GM12873 (cell line): Measurements from ENCODE around the gene SP100.

Experiments used
- TF ChIP-seq, protein P1 (sequence below): IDR thresholded peaks from 2 replicates; pipeline ENCODE4 v1.5.1; 2012; ENCODE audit warnings: low read depth, mild to moderate bottlenecking, moderate library complexity, low read length, control low read depth; ENCODE audit not compliant: insufficient read depth; ENCODE audit errors: missing control alignments

SP100 gene

DNA sequence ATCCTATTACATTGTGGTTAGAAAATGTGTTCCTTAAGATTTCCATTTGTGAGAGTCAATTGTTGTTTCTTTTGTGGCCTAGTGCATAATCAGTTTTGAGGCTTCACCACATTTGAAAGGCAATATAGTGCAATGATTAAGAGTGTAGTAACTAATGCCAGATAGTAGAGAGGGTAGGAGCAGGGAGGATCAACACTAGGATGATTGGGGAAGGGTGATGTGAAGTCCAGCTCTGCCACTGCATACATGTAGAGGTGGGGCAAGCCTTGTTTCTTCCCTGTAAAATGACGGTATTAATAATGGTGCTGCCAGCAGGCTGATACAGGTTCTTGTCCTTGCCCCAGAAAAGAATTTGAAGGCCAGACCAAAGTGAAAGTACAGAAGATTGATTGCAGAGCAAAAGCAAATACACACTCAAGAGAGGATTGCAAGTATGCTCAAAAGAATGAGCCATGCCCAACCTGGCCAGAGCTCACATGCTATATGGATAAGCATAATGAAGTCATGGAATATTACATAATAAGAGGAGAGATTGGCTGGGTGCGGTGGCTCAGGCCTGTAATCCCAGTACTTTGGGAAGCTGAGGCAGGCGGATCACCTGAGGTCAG, 8.0 kb downstream of the SP100 start:
- TF ChIP-seq, protein P1, sequence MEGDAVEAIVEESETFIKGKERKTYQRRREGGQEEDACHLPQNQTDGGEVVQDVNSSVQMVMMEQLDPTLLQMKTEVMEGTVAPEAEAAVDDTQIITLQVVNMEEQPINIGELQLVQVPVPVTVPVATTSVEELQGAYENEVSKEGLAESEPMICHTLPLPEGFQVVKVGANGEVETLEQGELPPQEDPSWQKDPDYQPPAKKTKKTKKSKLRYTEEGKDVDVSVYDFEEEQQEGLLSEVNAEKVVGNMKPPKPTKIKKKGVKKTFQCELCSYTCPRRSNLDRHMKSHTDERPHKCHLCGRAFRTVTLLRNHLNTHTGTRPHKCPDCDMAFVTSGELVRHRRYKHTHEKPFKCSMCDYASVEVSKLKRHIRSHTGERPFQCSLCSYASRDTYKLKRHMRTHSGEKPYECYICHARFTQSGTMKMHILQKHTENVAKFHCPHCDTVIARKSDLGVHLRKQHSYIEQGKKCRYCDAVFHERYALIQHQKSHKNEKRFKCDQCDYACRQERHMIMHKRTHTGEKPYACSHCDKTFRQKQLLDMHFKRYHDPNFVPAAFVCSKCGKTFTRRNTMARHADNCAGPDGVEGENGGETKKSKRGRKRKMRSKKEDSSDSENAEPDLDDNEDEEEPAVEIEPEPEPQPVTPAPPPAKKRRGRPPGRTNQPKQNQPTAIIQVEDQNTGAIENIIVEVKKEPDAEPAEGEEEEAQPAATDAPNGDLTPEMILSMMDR, result no peak

DNA sequence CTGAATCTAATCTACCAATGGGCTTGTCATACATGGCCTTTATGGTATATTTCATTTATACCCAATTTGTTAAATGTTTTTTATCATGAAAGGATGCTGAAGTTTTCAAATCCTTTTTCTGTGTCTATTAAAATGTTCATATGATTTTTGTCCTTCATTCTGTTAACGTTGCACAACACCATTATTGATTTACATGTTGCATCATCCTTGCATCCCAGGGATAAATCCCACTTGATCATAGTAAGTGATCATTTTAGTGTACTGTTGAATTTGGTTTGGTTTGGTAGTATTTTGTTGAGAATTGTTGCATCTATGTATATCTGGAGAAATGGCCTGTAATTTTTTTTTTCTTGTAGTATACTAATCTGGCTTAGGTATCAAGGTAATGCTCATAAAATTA, 9.4 kb downstream of the SP100 start:
- TF ChIP-seq, protein P1, result no peak

DNA sequence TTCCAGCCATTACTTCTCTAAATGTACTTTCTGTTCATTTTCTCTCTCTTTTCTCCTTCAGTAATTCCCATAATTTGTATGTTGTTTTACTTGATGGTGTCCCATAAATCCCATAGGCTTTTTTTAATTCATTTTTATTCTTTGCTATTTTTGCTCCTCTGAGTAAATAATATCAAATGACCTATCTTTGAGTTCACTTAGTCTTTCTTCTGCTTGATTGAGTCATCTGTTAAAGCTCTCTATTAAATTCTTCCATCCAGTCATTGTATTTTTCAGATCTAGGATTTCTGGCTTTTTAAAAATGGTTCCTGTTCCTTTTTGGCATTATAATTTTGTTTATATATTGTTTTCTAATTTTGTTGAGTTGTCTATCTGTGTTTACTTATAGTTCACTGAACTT, 13.5 kb downstream of the SP100 start:
- TF ChIP-seq, protein P1, result no peak

DNA sequence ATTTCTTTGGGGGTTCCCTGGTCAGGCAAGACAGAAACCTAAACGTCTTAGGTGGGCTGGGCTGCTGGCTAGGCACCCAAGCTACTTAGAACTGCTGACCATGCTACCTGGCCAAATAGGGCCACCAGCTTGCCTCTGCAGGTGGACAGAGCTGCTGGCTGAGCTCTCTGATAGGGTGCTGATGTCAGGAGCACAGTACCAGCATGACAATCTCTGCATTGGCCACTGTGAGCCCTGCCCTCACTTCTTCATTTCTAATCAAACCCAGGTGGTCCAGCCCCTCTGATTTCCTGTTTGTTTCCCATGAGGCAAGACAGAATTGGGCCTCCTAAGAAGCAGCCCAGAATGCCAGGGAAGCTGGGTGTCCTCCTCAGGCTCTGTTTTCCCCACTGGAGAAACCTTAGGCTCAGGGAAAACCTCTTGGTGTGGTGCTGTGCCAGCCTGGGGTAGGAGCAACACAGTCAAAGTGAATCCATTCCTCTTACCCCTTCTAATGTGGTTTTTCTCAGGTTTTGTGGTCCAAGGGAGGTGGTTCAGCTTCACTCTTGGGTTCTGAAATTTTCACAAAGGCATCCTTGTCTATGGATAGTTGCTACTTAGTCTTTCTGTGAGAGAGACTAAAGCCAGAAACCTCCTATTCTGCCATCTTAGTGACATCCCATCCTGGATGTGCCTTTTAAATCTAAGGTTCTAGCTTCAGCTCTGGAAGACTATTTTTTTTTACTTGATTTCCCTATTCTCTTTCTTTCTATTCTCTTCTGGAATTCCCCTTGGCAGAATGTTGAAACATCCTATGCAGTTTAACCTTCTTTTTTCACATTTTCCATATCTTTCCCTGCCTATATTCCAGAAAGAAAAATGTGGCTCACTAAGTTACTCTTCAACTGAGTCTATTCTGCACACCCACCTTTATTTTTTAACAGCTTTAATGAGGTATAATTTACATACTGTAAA, 15.2 kb downstream of the SP100 start:
- TF ChIP-seq, protein P1, result no peak

DNA sequence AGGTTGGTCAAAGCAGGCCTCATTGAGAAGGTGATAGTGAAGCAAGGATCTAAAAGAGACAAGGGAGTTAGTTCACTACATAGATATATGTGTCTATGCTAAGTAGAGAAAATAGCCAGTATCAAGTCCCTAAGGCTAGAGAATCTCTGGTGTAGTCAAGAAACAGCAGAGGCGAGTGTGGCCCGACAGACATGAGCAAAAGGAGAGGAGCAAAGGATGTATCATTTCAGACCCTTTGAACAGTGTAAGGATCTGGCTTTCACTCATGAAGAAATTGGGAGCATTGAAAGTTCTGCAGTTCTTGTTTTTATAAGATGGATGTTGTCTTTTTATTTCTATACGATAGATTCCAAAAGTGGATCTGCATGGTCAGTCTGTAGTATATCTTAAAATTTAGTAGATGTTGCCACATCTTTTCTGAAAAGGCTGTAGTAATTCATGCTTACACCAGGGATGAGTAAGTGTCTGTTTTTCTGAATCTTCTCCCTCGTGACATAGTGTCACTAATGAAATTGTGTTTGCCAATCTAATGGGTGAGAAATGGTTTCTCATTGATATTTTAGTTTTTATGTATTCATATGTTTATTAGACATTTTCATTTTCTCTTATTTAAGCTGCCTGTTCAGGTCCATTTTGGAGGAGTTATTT, 18.8 kb downstream of the SP100 start:
- TF ChIP-seq, protein P1, result no peak

DNA sequence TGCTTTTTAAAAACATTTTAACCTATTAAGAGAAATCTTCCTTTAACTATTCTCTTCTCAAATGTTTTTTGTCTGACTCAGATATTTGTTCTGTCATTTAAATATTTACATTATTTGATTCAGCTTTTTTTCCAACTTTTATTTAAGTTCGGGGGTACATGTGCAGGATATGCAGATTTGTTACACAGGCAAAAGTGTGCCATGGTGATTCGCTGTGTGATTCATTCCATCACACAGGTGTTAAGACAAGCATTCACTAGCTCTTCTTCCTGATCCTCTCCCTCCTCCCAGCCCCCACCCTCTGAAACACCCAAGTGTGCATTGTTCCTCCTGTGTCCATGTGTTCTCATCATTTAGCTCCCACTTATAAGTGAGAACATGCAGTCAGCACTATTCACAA, 19.4 kb downstream of the SP100 start:
- TF ChIP-seq, protein P1, result no peak

DNA sequence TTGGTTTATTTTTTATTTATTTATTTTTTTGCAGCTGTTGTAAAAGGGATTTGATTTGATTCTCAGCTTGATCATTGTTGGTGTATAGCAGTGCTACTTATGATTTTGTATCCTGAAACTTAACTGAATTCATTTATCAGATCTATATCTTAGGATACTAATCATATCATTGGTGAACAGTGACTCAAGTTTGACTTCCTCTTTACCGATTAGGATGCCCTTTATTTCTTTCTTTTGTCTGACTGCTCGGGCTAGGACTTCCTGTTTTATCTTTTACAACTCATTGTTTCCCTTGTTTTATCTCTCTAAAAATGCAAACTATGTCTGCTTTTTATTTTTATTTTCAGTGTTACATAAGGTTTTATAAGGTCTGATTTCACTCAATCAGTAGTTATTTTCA, 23.6 kb downstream of the SP100 start:
- TF ChIP-seq, protein P1, result no peak
